Heart left ventricle (tissue), 13 donors: ENCODE results near the gene SND1.

Experiments used
- POLR2A ChIP-seq, 2 donors: fragments of 450-650 bp; IDR thresholded peaks; one replicate each; pipeline ENCODE4 v1.6.1; 2017; ENCODE audit warnings: antibody characterized with exemption in 2 of 2, mild to moderate bottlenecking in 2 of 2, moderate library complexity in 2 of 2
- TF ChIP-seq, protein P1 (sequence below), 12 donors: fragments of 200-600 bp; sonication (generic) in 4 of 12; IDR thresholded peaks; one replicate each; pipeline versions ENCODE4 v1.5.0 to v1.8.0; 2018 to 2022; ENCODE audit warnings: antibody characterized with exemption in 12 of 12, mild to moderate bottlenecking in 5 of 12
- donor health status: ischemic (EF 13 %, LVEDD 7.1; RV severe dilation, severe dysfunction).
- donor health status: DM: no; HTN: yes; CAD: no.
- donor health status: DM: no; HTN: no; CAD: no.
- donor health status: ischemic (EF 25% LVEDD 6.9; RV normal size, moderate dysfunction).
- donor health status: ischemic (EF 25% LVEDD 5.7; RV mildly dilated, moderate dysfunction).
- donor health status: ischemic (EF 35%, LVEDD 5.7; RV mildly dilated, moderate dysfunction).
- donor health status: nonischemic (EF 11% LVEDD 7.7; RV severe dilation, severe dysfunction).
- donor health status: DM: yes; HTN: yes; CAD: no.
- donor health status: PGD.
- donor health status: ischemic (EF 29% LVEDD 5.4; RV normal size, mild dysfunction).
- donor health status: nonischemic (EF 23%, LVEDD 6.1; RV moderate dilation, normal function).

DNA sequence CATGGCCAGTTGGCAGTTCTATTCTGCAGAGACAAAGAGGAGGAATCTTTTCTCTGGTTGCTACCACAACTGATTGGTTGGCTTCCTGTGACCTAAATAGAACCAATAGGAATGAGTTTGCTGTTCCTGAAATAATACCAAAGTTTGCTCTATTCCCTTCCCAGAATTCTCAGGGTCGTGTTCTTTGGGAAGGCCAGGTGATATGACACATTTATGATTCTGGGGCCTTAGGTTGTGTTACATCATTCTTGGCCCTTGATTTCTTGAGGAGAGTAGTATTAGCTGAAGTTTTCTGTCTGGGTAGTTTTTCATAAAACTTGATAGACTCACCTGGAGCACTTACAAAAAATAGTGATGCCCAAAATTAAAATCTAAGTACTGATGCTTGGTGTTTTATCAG is 207.3 kb downstream of the SND1 start:
- no peak for TF ChIP-seq POLR2A (IDR thresholded peaks at IDR 0.05)
- TF ChIP-seq, protein P1, sequence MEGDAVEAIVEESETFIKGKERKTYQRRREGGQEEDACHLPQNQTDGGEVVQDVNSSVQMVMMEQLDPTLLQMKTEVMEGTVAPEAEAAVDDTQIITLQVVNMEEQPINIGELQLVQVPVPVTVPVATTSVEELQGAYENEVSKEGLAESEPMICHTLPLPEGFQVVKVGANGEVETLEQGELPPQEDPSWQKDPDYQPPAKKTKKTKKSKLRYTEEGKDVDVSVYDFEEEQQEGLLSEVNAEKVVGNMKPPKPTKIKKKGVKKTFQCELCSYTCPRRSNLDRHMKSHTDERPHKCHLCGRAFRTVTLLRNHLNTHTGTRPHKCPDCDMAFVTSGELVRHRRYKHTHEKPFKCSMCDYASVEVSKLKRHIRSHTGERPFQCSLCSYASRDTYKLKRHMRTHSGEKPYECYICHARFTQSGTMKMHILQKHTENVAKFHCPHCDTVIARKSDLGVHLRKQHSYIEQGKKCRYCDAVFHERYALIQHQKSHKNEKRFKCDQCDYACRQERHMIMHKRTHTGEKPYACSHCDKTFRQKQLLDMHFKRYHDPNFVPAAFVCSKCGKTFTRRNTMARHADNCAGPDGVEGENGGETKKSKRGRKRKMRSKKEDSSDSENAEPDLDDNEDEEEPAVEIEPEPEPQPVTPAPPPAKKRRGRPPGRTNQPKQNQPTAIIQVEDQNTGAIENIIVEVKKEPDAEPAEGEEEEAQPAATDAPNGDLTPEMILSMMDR (IDR thresholded peaks at IDR 0.05), result no peak
